DND-41 (cell line): ENCODE data around the gene BPIFB3.

Source experiments
- ATAC-seq: fragments of 200-7000 bp; cut with Tn5 transposase; 3 replicates; pipeline ENCODE4 v1.9.1; 2021; ENCODE audit warnings: low read depth; ENCODE audit not compliant: insufficient read depth
- DNase-seq: peaks from one replicate; pipeline ENCODE4 v3.0.0-alpha.2; 2020
- H2AFZ ChIP-seq: 2 replicates; pipeline ENCODE4 v1.6.0; 2012; ENCODE audit warnings: low read depth, low read length
- H3K27ac ChIP-seq: 2 replicates; pipeline ENCODE4 v1.5.1; 2012; ENCODE audit warnings: low read length, inconsistent platforms
- H3K27me3 ChIP-seq: fragments of 200-600 bp; sonication (generic); 2 replicates; pipeline ENCODE4 v1.6.0; 2012; ENCODE audit warnings: low read length, mild to moderate bottlenecking, inconsistent platforms; ENCODE audit not compliant: insufficient read depth, poor library complexity
- H3K36me3 ChIP-seq: 2 replicates; pipeline ENCODE4 v1.5.1; 2012; ENCODE audit warnings: low read length, inconsistent platforms; ENCODE audit not compliant: insufficient read depth
- H3K4me1 ChIP-seq: 2 replicates; pipeline ENCODE4 v1.5.1; 2012; ENCODE audit warnings: mild to moderate bottlenecking, low read length; ENCODE audit not compliant: insufficient read depth
- H3K4me2 ChIP-seq: 2 replicates; pipeline ENCODE4 v1.6.0; 2012; ENCODE audit warnings: mild to moderate bottlenecking, moderate library complexity, low read length, inconsistent platforms; ENCODE audit not compliant: insufficient read depth
- H3K4me3 ChIP-seq, 2 experiments: fragments of 200-600 bp in 1 of 2; shearing (Covaris generic) in 1 of 2; 2 replicates each; pipeline ENCODE4 v1.5.1; 2012 to 2016; ENCODE audit warnings: inconsistent platforms in 2 of 2, low read length in 2 of 2, mild to moderate bottlenecking in 2 of 2, low read depth in 1 of 2, moderate library complexity in 1 of 2
- H3K79me2 ChIP-seq: 2 replicates; pipeline ENCODE4 v1.6.0; 2012; ENCODE audit warnings: low read length, inconsistent platforms; ENCODE audit not compliant: insufficient read depth
- H3K9ac ChIP-seq: 2 replicates; pipeline ENCODE4 v1.6.0; 2012; ENCODE audit warnings: low read depth, mild to moderate bottlenecking, inconsistent platforms, low read length, moderate library complexity
- H3K9me3 ChIP-seq: 2 replicates; pipeline ENCODE4 v1.5.1; 2012; ENCODE audit warnings: low read length, moderate library complexity, mild to moderate bottlenecking, inconsistent platforms; ENCODE audit not compliant: insufficient read depth, severe bottlenecking
- H4K20me1 ChIP-seq: 2 replicates; pipeline ENCODE4 v1.6.0; 2012; ENCODE audit warnings: low read length; ENCODE audit not compliant: insufficient read depth
- CTCF ChIP-seq: IDR thresholded peaks from 2 replicates; pipeline ENCODE4 v1.5.1; 2012; ENCODE audit warnings: borderline replicate concordance, low read length, moderate library complexity, mild to moderate bottlenecking; ENCODE audit not compliant: poor library complexity, severe bottlenecking; ENCODE audit errors: extremely low read depth
- EZH2 ChIP-seq: IDR thresholded peaks from 3 replicates; pipeline ENCODE4 v1.6.1; 2012; ENCODE audit warnings: borderline replicate concordance, low read depth, mild to moderate bottlenecking, moderate library complexity, low read length, inconsistent platforms; ENCODE audit not compliant: severe bottlenecking

Gene BPIFB3

GRCh38 chr20:33019465-33020277, 34.0 kb upstream of the BPIFB3 start:
- TF ChIP-seq EZH2 = no peak
- no peak for TF ChIP-seq CTCF

GRCh38 chr20:33020278-33021161, 33.2 kb upstream of the BPIFB3 start:
- no peak overlapping the region for H3K27ac ChIP-seq
- TF ChIP-seq CTCF (no peak), EZH2 (no peak)
- DNase-seq (no peak), ATAC-seq (no peak)
- no peaks in the 10 kb centered on the region for H3K4me1 ChIP-seq
- no peaks in the 10 kb centered on the region for H3K27me3 ChIP-seq
- no peaks in the 10 kb centered on the region for H4K20me1 ChIP-seq
- no peaks in the 10 kb centered on the region for H3K9me3 ChIP-seq
- H3K36me3 ChIP-seq = no peaks in the 10 kb centered on the region
- no peak overlapping the region for H2AFZ ChIP-seq
- no peak overlapping the region for H3K9ac ChIP-seq
- H3K4me2 ChIP-seq = no peak overlapping the region
- no peak overlapping the region for H3K4me3 ChIP-seq
- H3K79me2 ChIP-seq = no peaks in the 10 kb centered on the region

More at GRCh38 chr20:33019465-33020277, 34.0 kb upstream of the BPIFB3 start:
- Histone ChIP-seq H3K4me2 (no peak overlapping the region), H3K9ac (no peak overlapping the region), H3K4me1 (no peaks in the 10 kb centered on the region), H3K36me3 (no peaks in the 10 kb centered on the region), H3K27me3 (no peaks in the 10 kb centered on the region), H3K27ac (no peak overlapping the region), H4K20me1 (no peaks in the 10 kb centered on the region), H2AFZ (no peak overlapping the region), H3K79me2 (no peaks in the 10 kb centered on the region), H3K9me3 (no peaks in the 10 kb centered on the region), H3K4me3 (no peak overlapping the region)
- ATAC-seq (peak; percentile 81), DNase-seq (peak; percentile 66)

- Histone ChIP-seq H3K4me1 (no peaks in the 10 kb centered on the region), H2AFZ (no peak overlapping the region), H3K9ac (no peak overlapping the region), H3K36me3 (no peaks in the 10 kb centered on the region), H3K27ac (no peak overlapping the region), H4K20me1 (no peaks in the 10 kb centered on the region), H3K4me3 (no peak overlapping the region), H3K4me2 (no peak overlapping the region), H3K27me3 (no peaks in the 10 kb centered on the region), H3K79me2 (no peaks in the 10 kb centered on the region), H3K9me3 (no peaks in the 10 kb centered on the region)
- DNase-seq = no peak
- TF ChIP-seq CTCF = no peak
- TF ChIP-seq EZH2 = no peak
- ATAC-seq = no peak
Measured at GRCh38 chr20:33021879-33022278, 31.8 kb upstream of the BPIFB3 start.
